ENCODE results near the gene HECA.
"Not testable (repeated sequence)": the region's sequence is repeated elsewhere in the genome, so short reads cannot be mapped to it uniquely, and the experiment has no call there.

HECA gene

DNA sequence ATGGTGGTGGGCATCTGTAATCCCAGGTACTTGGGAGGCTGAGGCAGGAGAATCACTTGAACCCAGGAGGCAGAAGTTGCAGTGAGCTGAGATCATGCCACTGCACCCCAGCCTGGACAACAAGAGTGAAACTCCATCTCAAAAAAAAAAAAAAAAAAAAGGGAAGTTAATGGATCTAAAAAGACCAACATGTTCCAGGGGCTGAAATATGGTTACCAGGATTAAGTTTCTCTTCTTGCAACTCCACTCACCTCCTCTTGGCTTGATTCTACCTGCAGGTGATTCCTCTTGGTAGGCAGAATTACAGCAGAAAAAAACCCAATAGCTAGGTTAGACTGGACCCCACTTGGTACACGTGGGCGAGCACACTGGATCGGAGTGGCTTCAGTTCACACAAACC lies 93.5 kb downstream of the HECA start:
- DNase-seq = not testable (repeated sequence)

Measured in activated T-cell treated with anti-CD3 and anti-CD28 coated beads, Interleukin-2, amount 50 U/mL, for 48 hours (primary cell).